ENCODE measurements around the gene RUBCN.

The RUBCN gene

GRCh38 chr3:197749601-197750395 is 13.1 kb upstream of the RUBCN start, which contains the start of gene FYTTD1:
Gene FYTTD1, plus strand, starts transcription at chr3:197749883. Its CDS starts 89 bp downstream, at chr3:197749972.
- DNase-seq (peak; percentile 77), ATAC-seq (ENCODE audit: insufficient read depth, low read depth) (peak; percentile 71)
- Histone ChIP-seq H3K27me3 (ENCODE audit: insufficient read depth, low read length, poor library complexity) (peaks cover 16% of the 10 kb centered on the region), H2AFZ (ENCODE audit: low read depth, low read length) (peak within 1 kb of the TSS; percentile 80), H3K9ac (ENCODE audit: low read depth, low read length) (peak within 1 kb of the TSS; percentile 74), H3K27ac (ENCODE audit: low read length) (peak within 1 kb of the TSS; percentile 45), H3K79me2 (ENCODE audit: insufficient read depth, low read length) (peaks cover 29% of the 10 kb centered on the region), H3K4me3 (ENCODE audit: low read depth in 1 of 2, low read length in 2 of 2) (peak within 1 kb of the TSS; percentile 59 to 80), H4K20me1 (ENCODE audit: insufficient read depth, low read length) (peaks cover 18% of the 10 kb centered on the region), H3K36me3 (ENCODE audit: insufficient read depth, low read length) (no peaks in the 10 kb centered on the region; the same call in 1 of the 2 replicates), H3K4me1 (ENCODE audit: insufficient read depth, low read length) (peaks cover 33% of the 10 kb centered on the region), H3K4me2 (ENCODE audit: insufficient read depth, low read length) (peak within 1 kb of the TSS; percentile 94), H3K9me3 (ENCODE audit: insufficient read depth, low read length, severe bottlenecking) (no peaks in the 10 kb centered on the region)
- TF ChIP-seq, protein P1, sequence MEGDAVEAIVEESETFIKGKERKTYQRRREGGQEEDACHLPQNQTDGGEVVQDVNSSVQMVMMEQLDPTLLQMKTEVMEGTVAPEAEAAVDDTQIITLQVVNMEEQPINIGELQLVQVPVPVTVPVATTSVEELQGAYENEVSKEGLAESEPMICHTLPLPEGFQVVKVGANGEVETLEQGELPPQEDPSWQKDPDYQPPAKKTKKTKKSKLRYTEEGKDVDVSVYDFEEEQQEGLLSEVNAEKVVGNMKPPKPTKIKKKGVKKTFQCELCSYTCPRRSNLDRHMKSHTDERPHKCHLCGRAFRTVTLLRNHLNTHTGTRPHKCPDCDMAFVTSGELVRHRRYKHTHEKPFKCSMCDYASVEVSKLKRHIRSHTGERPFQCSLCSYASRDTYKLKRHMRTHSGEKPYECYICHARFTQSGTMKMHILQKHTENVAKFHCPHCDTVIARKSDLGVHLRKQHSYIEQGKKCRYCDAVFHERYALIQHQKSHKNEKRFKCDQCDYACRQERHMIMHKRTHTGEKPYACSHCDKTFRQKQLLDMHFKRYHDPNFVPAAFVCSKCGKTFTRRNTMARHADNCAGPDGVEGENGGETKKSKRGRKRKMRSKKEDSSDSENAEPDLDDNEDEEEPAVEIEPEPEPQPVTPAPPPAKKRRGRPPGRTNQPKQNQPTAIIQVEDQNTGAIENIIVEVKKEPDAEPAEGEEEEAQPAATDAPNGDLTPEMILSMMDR (IDR thresholded peaks at IDR 0.05; ENCODE audit: borderline replicate concordance, extremely low read depth, low read length, poor library complexity, severe bottlenecking), result peak; percentile 59
- TF ChIP-seq EZH2 (IDR thresholded peaks at IDR 0.05; ENCODE audit: borderline replicate concordance, low read depth, low read length, severe bottlenecking), result peak; percentile 56

- Histone ChIP-seq H3K4me1 (ENCODE audit: insufficient read depth, low read length) (peaks cover 33% of the 10 kb centered on the region), H3K4me2 (ENCODE audit: insufficient read depth, low read length) (peak overlapping the region; percentile 94), H3K79me2 (ENCODE audit: insufficient read depth, low read length) (peaks cover 23% of the 10 kb centered on the region), H2AFZ (ENCODE audit: low read depth, low read length) (peak overlapping the region; percentile 80), H3K36me3 (ENCODE audit: insufficient read depth, low read length) (no peaks in the 10 kb centered on the region; the same call in 1 of the 2 replicates), H3K4me3 (ENCODE audit: low read depth in 1 of 2, low read length in 2 of 2) (peak overlapping the region; percentile 59 to 80; a peak in 3 of 4 replicates), H3K9ac (ENCODE audit: low read depth, low read length) (peak overlapping the region; percentile 74), H3K27me3 (ENCODE audit: insufficient read depth, low read length, poor library complexity) (peaks cover 16% of the 10 kb centered on the region), H4K20me1 (ENCODE audit: insufficient read depth, low read length) (peaks cover 18% of the 10 kb centered on the region), H3K9me3 (ENCODE audit: insufficient read depth, low read length, severe bottlenecking) (no peaks in the 10 kb centered on the region), H3K27ac (ENCODE audit: low read length) (peak overlapping the region; percentile 40)
- peak; percentile 79 for DNase-seq
- TF ChIP-seq, protein P1 (IDR thresholded peaks at IDR 0.05; ENCODE audit: borderline replicate concordance, extremely low read depth, low read length, poor library complexity, severe bottlenecking), result no peak
- peak; percentile 3 for TF ChIP-seq EZH2 (IDR thresholded peaks at IDR 0.05; ENCODE audit: borderline replicate concordance, low read depth, low read length, severe bottlenecking)
- ATAC-seq (ENCODE audit: insufficient read depth, low read depth), result peak; percentile 77
Measured at GRCh38 chr3:197749315-197749600, 12.6 kb upstream of the RUBCN start.

GRCh38 chr3:197748597-197749314 is 12.1 kb upstream of the RUBCN start:
- H4K20me1 ChIP-seq (ENCODE audit: insufficient read depth, low read length), result peaks cover 18% of the 10 kb centered on the region
- peak overlapping the region; percentile 80 for H2AFZ ChIP-seq (ENCODE audit: low read depth, low read length)
- H3K79me2 ChIP-seq (ENCODE audit: insufficient read depth, low read length), result peaks cover 18% of the 10 kb centered on the region
- no peak overlapping the region for H3K27ac ChIP-seq (ENCODE audit: low read length)
- ATAC-seq (ENCODE audit: insufficient read depth, low read depth) (no peak), DNase-seq (no peak)
- no peaks in the 10 kb centered on the region; the same call in 1 of the 2 replicates for H3K36me3 ChIP-seq (ENCODE audit: insufficient read depth, low read length)
- no peaks in the 10 kb centered on the region for H3K9me3 ChIP-seq (ENCODE audit: insufficient read depth, low read length, severe bottlenecking)
- peaks cover 33% of the 10 kb centered on the region for H3K4me1 ChIP-seq (ENCODE audit: insufficient read depth, low read length)
- peak overlapping the region in 1 of 2 experiments; percentile 80; a peak in 3 of 4 replicates for H3K4me3 ChIP-seq (ENCODE audit: low read depth in 1 of 2, low read length in 2 of 2)
- H3K4me2 ChIP-seq (ENCODE audit: insufficient read depth, low read length), result peak overlapping the region; percentile 94
- peak; percentile 23 for TF ChIP-seq EZH2 (IDR thresholded peaks at IDR 0.05; ENCODE audit: borderline replicate concordance, low read depth, low read length, severe bottlenecking)
- TF ChIP-seq, protein P1 (IDR thresholded peaks at IDR 0.05; ENCODE audit: borderline replicate concordance, extremely low read depth, low read length, poor library complexity, severe bottlenecking), result no peak
- peaks cover 16% of the 10 kb centered on the region for H3K27me3 ChIP-seq (ENCODE audit: insufficient read depth, low read length, poor library complexity)
- H3K9ac ChIP-seq (ENCODE audit: low read depth, low read length), result peak overlapping the region; percentile 74; the same call in 1 of the 2 replicates

Measured in DND-41 (cell line).